HCT116 (cell line): ENCODE data around the gene CEP120. TPM values are rescaled to one million over a fixed set of nuclear protein-coding genes. Genes with fewer than 3 reads are reported as not detected.

ENCODE experiments used
- ATAC-seq: fragments of 200-7000 bp; cut with Tn5 transposase; 2 replicates; pipeline ENCODE4 v1.9.1; 2020; ENCODE audit warnings: mild to moderate bottlenecking, moderate library complexity
- BruUV-seq: library from RNA; stranded (reverse); fragments of 400-500 nt; replicated peaks from 2 replicates; lab custom pipeline; 2021; lab: Mats Ljungman, UMichigan
- CTCF ChIA-PET: fragments of 300-600 bp; sonication (Branson Sonifier 250); formaldehyde crosslinking; loops from one replicate; lab custom pipeline; 2021; ENCODE audit warnings: antibody characterized with exemption; lab: Charles Lee
- POLR2A ChIA-PET: fragments of 300-600, 350-600 bp; sonication (Branson Sonifier 250); formaldehyde crosslinking; loops from one replicate; lab custom pipeline; 2021; ENCODE audit warnings: antibody characterized with exemption; lab: Charles Lee
- RAD21 ChIA-PET, 2 experiments: fragments of 300-600 bp; sonication (Branson Sonifier 250); formaldehyde crosslinking; loops; one replicate each; lab custom pipeline; 2023; ENCODE audit warnings: low total read pairs in 2 of 2; ENCODE audit not compliant: uncharacterized antibody in 2 of 2, unreplicated experiment in 2 of 2, low non-redundant PET in 1 of 2; lab: Charles Lee
- DNase-seq: peaks from one replicate; pipeline ENCODE4 v3.0.0-alpha.2; 2010; ENCODE audit warnings: low read depth, low spot score
- H2AFZ ChIP-seq: fragments of 200-600 bp; shearing (Covaris generic), sonication (generic); 2 replicates; pipeline ENCODE4 v1.6.1; 2017; ENCODE audit warnings: low read depth, mixed run types, mixed read lengths, antibody characterized with exemption, low read length; ENCODE audit not compliant: poor library complexity, severe bottlenecking
- H3K27ac ChIP-seq: 2 replicates; pipeline ENCODE4 v1.5.1; 2012; ENCODE audit warnings: low read depth, low read length
- H3K27me3 ChIP-seq: fragments of 200-600 bp; sonication (generic); 2 replicates; pipeline ENCODE4 v1.6.1; 2016; ENCODE audit warnings: mixed run types, low read length, mixed read lengths; ENCODE audit not compliant: insufficient read depth
- H3K36me3 ChIP-seq, 2 experiments: fragments of 200-500 bp in 1 of 2; fragments of 200-600 bp in 1 of 2; sonication (Bioruptor generic) in 1 of 2; sonication (generic) in 1 of 2; 2 replicates each; pipeline versions ENCODE4 v1.5.1 to v1.6.1; 2014 to 2016; ENCODE audit warnings: low read length in 2 of 2, inconsistent platforms in 1 of 2, mixed read lengths in 1 of 2, mixed run types in 1 of 2; ENCODE audit not compliant: insufficient read depth in 2 of 2, control insufficient read depth in 1 of 2
- H3K4me1 ChIP-seq, 2 experiments: fragments of 200-600 bp in 1 of 2; sonication (generic) in 1 of 2; 2 replicates each; pipeline versions ENCODE4 v1.5.1 to v1.6.1; 2012 to 2017; ENCODE audit warnings: low read length in 2 of 2, inconsistent platforms in 1 of 2, mild to moderate bottlenecking in 1 of 2, mixed read lengths in 1 of 2, mixed run types in 1 of 2, moderate library complexity in 1 of 2; ENCODE audit not compliant: insufficient read depth in 2 of 2, control insufficient read depth in 1 of 2
- H3K4me2 ChIP-seq: fragments of 200-600 bp; sonication (generic); 2 replicates; pipeline ENCODE4 v1.6.1; 2017; ENCODE audit warnings: mixed run types, low read length, mixed read lengths
- H3K4me3 ChIP-seq, 2 experiments: fragments of 200-600 bp in 1 of 2; sonication (generic) in 1 of 2; replicated peaks in 1 of 2; 2 replicates each; pipeline ENCODE4 v1.5.1; 2011 to 2016; ENCODE audit warnings: low read length in 2 of 2, control low read depth in 1 of 2, low read depth in 1 of 2, mild to moderate bottlenecking in 1 of 2, mixed read lengths in 1 of 2, mixed run types in 1 of 2
- H3K79me2 ChIP-seq: fragments of 200-600 bp; sonication (generic); 2 replicates; pipeline ENCODE4 v1.6.1; 2017; ENCODE audit warnings: mild to moderate bottlenecking, mixed run types, low read length, moderate library complexity, mixed read lengths; ENCODE audit not compliant: insufficient read depth
- H3K9ac ChIP-seq: fragments of 200-600 bp; sonication (generic); 2 replicates; pipeline ENCODE4 v1.6.1; 2016; ENCODE audit warnings: low read length, mixed read lengths
- H3K9me2 ChIP-seq: fragments of 200-600 bp; sonication (generic), shearing (Covaris generic); 2 replicates; pipeline ENCODE4 v1.6.1; 2017; ENCODE audit warnings: mixed run types, mild to moderate bottlenecking, moderate library complexity; ENCODE audit not compliant: insufficient read depth
- H3K9me3 ChIP-seq, 2 experiments: fragments of 200-500 bp in 1 of 2; fragments of 200-600 bp in 1 of 2; sonication (Bioruptor generic) in 1 of 2; sonication (generic) in 1 of 2; 2 replicates each; pipeline ENCODE4 v1.6.1; 2014 to 2017; ENCODE audit warnings: low read length in 2 of 2, mixed read lengths in 2 of 2, inconsistent platforms in 1 of 2, low read depth in 1 of 2, mild to moderate bottlenecking in 1 of 2, mixed run types in 1 of 2, moderate library complexity in 1 of 2; ENCODE audit not compliant: control insufficient read depth in 1 of 2, insufficient read depth in 1 of 2
- H4K20me1 ChIP-seq: fragments of 200-600 bp; sonication (generic), shearing (Covaris generic); 2 replicates; pipeline ENCODE4 v1.6.1; 2017; ENCODE audit warnings: mixed run types, mild to moderate bottlenecking, moderate library complexity; ENCODE audit not compliant: insufficient read depth
- CBX3 ChIP-seq: IDR thresholded peaks from 2 replicates; pipeline ENCODE4 v1.6.1; 2012; ENCODE audit warnings: low read depth
- CEBPB ChIP-seq: IDR thresholded peaks from 2 replicates; pipeline ENCODE4 v1.6.1; 2012; ENCODE audit warnings: low read depth
- EZH2phosphoT487 ChIP-seq: fragments of 200-600 bp; IDR thresholded peaks from 2 replicates; pipeline ENCODE4 v1.6.1; 2018; ENCODE audit warnings: antibody characterized with exemption, borderline replicate concordance
- FOSL1 ChIP-seq: IDR thresholded peaks from 2 replicates; pipeline ENCODE4 v1.6.1; 2012; ENCODE audit warnings: low read depth
- JUND ChIP-seq: IDR thresholded peaks from 2 replicates; pipeline ENCODE4 v1.6.1; 2012
- MAX ChIP-seq: IDR thresholded peaks from 2 replicates; pipeline ENCODE4 v1.6.1; 2012
- POLR2A ChIP-seq: IDR thresholded peaks from 2 replicates; pipeline ENCODE4 v1.7.0; 2011; ENCODE audit warnings: borderline replicate concordance; ENCODE audit not compliant: insufficient read depth, insufficient read length; ENCODE audit errors: extremely low read depth
- POLR2AphosphoS5 ChIP-seq: IDR thresholded peaks from 2 replicates; pipeline ENCODE4 v1.6.1; 2011; ENCODE audit warnings: mild to moderate bottlenecking, low read depth, low read length, moderate library complexity
- RAD21 ChIP-seq: IDR thresholded peaks from 2 replicates; pipeline ENCODE4 v1.6.1; 2012; ENCODE audit warnings: low read depth, mild to moderate bottlenecking
- SIN3A ChIP-seq: IDR thresholded peaks from 2 replicates; pipeline ENCODE4 v1.6.1; 2012; ENCODE audit warnings: low read depth
- SP1 ChIP-seq: IDR thresholded peaks from 2 replicates; pipeline ENCODE4 v1.6.1; 2012; ENCODE audit warnings: low read depth
- TCF7L2 ChIP-seq: IDR thresholded peaks from 2 replicates; pipeline ENCODE4 v1.7.0; 2011; ENCODE audit warnings: borderline replicate concordance, inconsistent platforms; ENCODE audit not compliant: insufficient read depth, insufficient read length; ENCODE audit errors: extremely low read depth
- ZBTB33 ChIP-seq: IDR thresholded peaks from 2 replicates; pipeline ENCODE4 v1.6.1; 2011; ENCODE audit warnings: mild to moderate bottlenecking, low read length, moderate library complexity; ENCODE audit not compliant: insufficient replicate concordance; ENCODE audit errors: extremely low read depth
- ZFX ChIP-seq: fragments of 450-650 bp; IDR thresholded peaks from 2 replicates; pipeline ENCODE4 v1.6.1; 2017
- intact Hi-C: fragments of 100-400 bp; cut with micrococcal nuclease; formaldehyde crosslinking; loops from 2 replicates; pipeline ENCODE4 v1.10.0; 2022
- total RNA-seq: library from RNA; stranded (reverse); gene quantifications from one replicate; pipeline ENCODE4 v1.2.1, GENCODE V29; 2021; ENCODE audit not compliant: unreplicated experiment
- TF ChIP-seq, protein P1 (sequence below), 3 experiments: fragments of 200-600 bp in 1 of 3; sonication (generic) in 1 of 3; IDR thresholded peaks in 2 of 3; conservative IDR thresholded peaks in 1 of 3; 2 replicates each; pipeline ENCODE4 v1.5.1; 2012 to 2017; ENCODE audit warnings: low read depth in 2 of 3, low read length in 2 of 3, antibody characterized with exemption in 1 of 3, borderline replicate concordance in 1 of 3, control low read depth in 1 of 3, mild to moderate bottlenecking in 1 of 3, mixed read lengths in 1 of 3, mixed run types in 1 of 3, moderate library complexity in 1 of 3; ENCODE audit not compliant: insufficient read depth in 1 of 3
- TF ChIP-seq, protein P2 (sequence below): IDR thresholded peaks from 2 replicates; pipeline ENCODE4 v1.6.1; 2012

Gene CEP120
- total RNA-seq, 1 experiment from 2014 or later, result 30.2 TPM

- no peak for DNase-seq
- Histone ChIP-seq H3K79me2 (no peaks in the 10 kb centered on the region), H2AFZ (no peak overlapping the region), H3K36me3 (no peaks in the 10 kb centered on the region), H3K9ac (no peak overlapping the region), H3K27me3 (no peaks in the 10 kb centered on the region), H4K20me1 (no peaks in the 10 kb centered on the region), H3K27ac (no peak overlapping the region)
- RAD21 ChIA-PET, result no interaction called here
- intact Hi-C loops, result no loop called here
- POLR2A ChIA-PET, result no interaction called here
- TF ChIP-seq, protein P1, sequence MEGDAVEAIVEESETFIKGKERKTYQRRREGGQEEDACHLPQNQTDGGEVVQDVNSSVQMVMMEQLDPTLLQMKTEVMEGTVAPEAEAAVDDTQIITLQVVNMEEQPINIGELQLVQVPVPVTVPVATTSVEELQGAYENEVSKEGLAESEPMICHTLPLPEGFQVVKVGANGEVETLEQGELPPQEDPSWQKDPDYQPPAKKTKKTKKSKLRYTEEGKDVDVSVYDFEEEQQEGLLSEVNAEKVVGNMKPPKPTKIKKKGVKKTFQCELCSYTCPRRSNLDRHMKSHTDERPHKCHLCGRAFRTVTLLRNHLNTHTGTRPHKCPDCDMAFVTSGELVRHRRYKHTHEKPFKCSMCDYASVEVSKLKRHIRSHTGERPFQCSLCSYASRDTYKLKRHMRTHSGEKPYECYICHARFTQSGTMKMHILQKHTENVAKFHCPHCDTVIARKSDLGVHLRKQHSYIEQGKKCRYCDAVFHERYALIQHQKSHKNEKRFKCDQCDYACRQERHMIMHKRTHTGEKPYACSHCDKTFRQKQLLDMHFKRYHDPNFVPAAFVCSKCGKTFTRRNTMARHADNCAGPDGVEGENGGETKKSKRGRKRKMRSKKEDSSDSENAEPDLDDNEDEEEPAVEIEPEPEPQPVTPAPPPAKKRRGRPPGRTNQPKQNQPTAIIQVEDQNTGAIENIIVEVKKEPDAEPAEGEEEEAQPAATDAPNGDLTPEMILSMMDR (IDR thresholded peaks at IDR 0.05 in 2 of 3, conservative IDR thresholded peaks at IDR 0.05 in 1 of 3; ENCODE audit: borderline replicate concordance in 1 of 3, insufficient read depth in 1 of 3, low read depth in 2 of 3, low read length in 2 of 3), result no peak
- no peak for TF ChIP-seq CBX3
- no peak for TF ChIP-seq SP1
- TF ChIP-seq CEBPB, result no peak
- no peak for TF ChIP-seq TCF7L2
- TF ChIP-seq EZH2phosphoT487, result no peak
- no peak for TF ChIP-seq POLR2A
- TF ChIP-seq, protein P2, sequence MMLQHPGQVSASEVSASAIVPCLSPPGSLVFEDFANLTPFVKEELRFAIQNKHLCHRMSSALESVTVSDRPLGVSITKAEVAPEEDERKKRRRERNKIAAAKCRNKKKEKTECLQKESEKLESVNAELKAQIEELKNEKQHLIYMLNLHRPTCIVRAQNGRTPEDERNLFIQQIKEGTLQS, result no peak
- TF ChIP-seq POLR2AphosphoS5, result no peak
- TF ChIP-seq RAD21, result no peak
- no peak for TF ChIP-seq ZFX
- TF ChIP-seq JUND, result no peak
- no peak for TF ChIP-seq SIN3A
- no peak for TF ChIP-seq ZBTB33
- TF ChIP-seq FOSL1, result no peak
- no peak for TF ChIP-seq MAX
- TF ChIP-seq, all 23 proteins: peak for 0
- H3K4me3 ChIP-seq, result no peak overlapping the region
- CTCF ChIA-PET, result no interaction called here
- ATAC-seq, result no peak
- no peaks in the 10 kb centered on the region for H3K9me3 ChIP-seq
- H3K4me1 ChIP-seq, result no peaks in the 10 kb centered on the region
- no peak overlapping the region for H3K4me2 ChIP-seq
- no TSS peak for BruUV-seq
- peaks cover 4% of the 10 kb centered on the region; the same call in 1 of the 2 replicates for H3K9me2 ChIP-seq
Observed at GRCh38 chr5:123299136-123299535, 124.1 kb downstream of the CEP120 start.
